ENCODE measurements around the gene ZNF423. TPM values are rescaled to one million over a fixed set of nuclear protein-coding genes. Genes with fewer than 3 reads are reported as not detected.

Gene ZNF423
- total RNA-seq, 6 experiments from 2014 or later = 0.43 to 1.2 (median 0.89) TPM

GRCh38 chr16:49717689-49718088 lies 138.2 kb downstream of the ZNF423 start:
- H3K27ac ChIP-seq = no peak overlapping the region
- H3K4me3 ChIP-seq = no peak overlapping the region
- H3K4me1 ChIP-seq = no peaks in the 10 kb centered on the region
- no peak for DNase-seq
- H3K36me3 ChIP-seq = no peaks in the 10 kb centered on the region
- no peak for ATAC-seq
- TF ChIP-seq, protein P1, sequence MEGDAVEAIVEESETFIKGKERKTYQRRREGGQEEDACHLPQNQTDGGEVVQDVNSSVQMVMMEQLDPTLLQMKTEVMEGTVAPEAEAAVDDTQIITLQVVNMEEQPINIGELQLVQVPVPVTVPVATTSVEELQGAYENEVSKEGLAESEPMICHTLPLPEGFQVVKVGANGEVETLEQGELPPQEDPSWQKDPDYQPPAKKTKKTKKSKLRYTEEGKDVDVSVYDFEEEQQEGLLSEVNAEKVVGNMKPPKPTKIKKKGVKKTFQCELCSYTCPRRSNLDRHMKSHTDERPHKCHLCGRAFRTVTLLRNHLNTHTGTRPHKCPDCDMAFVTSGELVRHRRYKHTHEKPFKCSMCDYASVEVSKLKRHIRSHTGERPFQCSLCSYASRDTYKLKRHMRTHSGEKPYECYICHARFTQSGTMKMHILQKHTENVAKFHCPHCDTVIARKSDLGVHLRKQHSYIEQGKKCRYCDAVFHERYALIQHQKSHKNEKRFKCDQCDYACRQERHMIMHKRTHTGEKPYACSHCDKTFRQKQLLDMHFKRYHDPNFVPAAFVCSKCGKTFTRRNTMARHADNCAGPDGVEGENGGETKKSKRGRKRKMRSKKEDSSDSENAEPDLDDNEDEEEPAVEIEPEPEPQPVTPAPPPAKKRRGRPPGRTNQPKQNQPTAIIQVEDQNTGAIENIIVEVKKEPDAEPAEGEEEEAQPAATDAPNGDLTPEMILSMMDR (IDR thresholded peaks at IDR 0.05) = no peak
- TF ChIP-seq POLR2A (IDR thresholded peaks at IDR 0.05) = no peak
- 53% methylated on average over 2 of the region's 4 CpGs for whole genome bisulfite sequencing (ENCODE audit: insufficient coverage, low coverage, low lambda C conversion rate, missing lambda C conversion rate)
- no peaks in the 10 kb centered on the region for H3K27me3 ChIP-seq
- H3K9me3 ChIP-seq = no peaks in the 10 kb centered on the region
- intact Hi-C loops (cut with DNase I) = no loop called here

- no peaks in the 10 kb centered on the region for H3K36me3 ChIP-seq
- TF ChIP-seq, protein P1 (IDR thresholded peaks at IDR 0.05) = no peak
- no peak for TF ChIP-seq POLR2A (IDR thresholded peaks at IDR 0.05)
- H3K4me1 ChIP-seq = no peaks in the 10 kb centered on the region
- H3K27ac ChIP-seq = no peak overlapping the region
- ATAC-seq = no peak
- intact Hi-C loops (cut with DNase I) = no loop called here
- no peak overlapping the region for H3K4me3 ChIP-seq
- WGBS (ENCODE audit: insufficient coverage, low coverage, low lambda C conversion rate, missing lambda C conversion rate) = 85% methylated on average over 9 of the region's 12 CpGs
- H3K9me3 ChIP-seq = no peaks in the 10 kb centered on the region
- DNase-seq = no peak
- no peaks in the 10 kb centered on the region for H3K27me3 ChIP-seq
These were observed 139.5 kb downstream of the ZNF423 start for GRCh38 chr16:49716339-49716934.

DNA sequence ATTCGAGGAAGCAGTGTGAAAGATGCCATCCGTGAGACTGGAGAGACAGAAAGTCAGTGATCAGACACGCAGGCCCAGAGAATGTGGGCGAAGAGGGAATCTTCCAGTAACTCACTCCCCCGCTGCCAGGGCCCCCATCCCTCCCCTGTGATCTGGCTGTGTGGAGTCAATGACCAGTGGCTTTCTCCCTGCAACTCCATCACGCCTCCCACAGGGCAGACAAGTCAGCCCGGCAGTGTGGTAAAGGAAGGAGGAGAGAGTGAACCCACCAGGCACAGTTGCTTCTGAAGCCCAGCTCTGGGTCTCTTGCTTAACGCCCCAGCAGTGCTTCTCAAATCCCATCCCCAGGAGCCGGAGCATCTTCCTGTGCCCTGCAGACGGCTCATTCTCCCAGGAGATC lies 142.1 kb downstream of the ZNF423 start:
- WGBS (ENCODE audit: insufficient coverage, low coverage, low lambda C conversion rate, missing lambda C conversion rate) = 89% methylated on average over 5 of the region's 10 CpGs
- Histone ChIP-seq H3K36me3 (no peaks in the 10 kb centered on the region), H3K27ac (no peak overlapping the region), H3K4me1 (no peaks in the 10 kb centered on the region), H3K4me3 (no peak overlapping the region), H3K9me3 (no peaks in the 10 kb centered on the region), H3K27me3 (no peaks in the 10 kb centered on the region)
- DNase-seq (no peak), ATAC-seq (no peak)
- TF ChIP-seq, protein P1 (IDR thresholded peaks at IDR 0.05) = no peak
- no peak for TF ChIP-seq POLR2A (IDR thresholded peaks at IDR 0.05)
- intact Hi-C loops (cut with DNase I) = no loop called here

GRCh38 chr16:49712542-49712941 lies 143.4 kb downstream of the ZNF423 start:
- TF ChIP-seq, protein P1 (IDR thresholded peaks at IDR 0.05) = no peak
- TF ChIP-seq POLR2A (IDR thresholded peaks at IDR 0.05) = no peak
- H3K9me3 ChIP-seq = no peaks in the 10 kb centered on the region
- 75% methylated on average over 11 of the region's 16 CpGs for WGBS (ENCODE audit: insufficient coverage, low coverage, low lambda C conversion rate, missing lambda C conversion rate)
- DNase-seq = no peak
- H3K27ac ChIP-seq = no peak overlapping the region
- H3K36me3 ChIP-seq = no peaks in the 10 kb centered on the region
- no peak overlapping the region for H3K4me3 ChIP-seq
- ATAC-seq = no peak
- no peaks in the 10 kb centered on the region for H3K27me3 ChIP-seq
- intact Hi-C loops (cut with DNase I) = no loop called here
- no peaks in the 10 kb centered on the region for H3K4me1 ChIP-seq

DNA sequence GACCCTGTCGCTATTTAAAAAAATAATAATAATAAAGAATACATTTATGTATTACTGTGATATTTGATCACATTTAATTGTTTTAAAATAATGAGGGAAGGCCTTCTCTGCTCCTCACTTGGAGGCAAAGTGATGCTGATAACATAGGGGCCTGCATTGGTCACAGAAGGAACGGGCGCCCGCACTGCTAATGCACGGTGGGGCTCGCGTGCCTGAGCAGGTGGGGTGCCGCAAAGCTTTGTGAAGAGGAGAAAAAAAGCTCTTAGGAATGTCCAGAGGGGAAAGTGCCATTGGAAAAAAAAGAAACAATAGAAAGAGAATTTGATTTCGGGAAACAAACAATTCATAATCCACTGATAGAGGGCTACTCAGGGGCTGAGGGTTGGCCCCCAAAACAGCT lies 143.8 kb downstream of the ZNF423 start:
- no peaks in the 10 kb centered on the region for H3K27me3 ChIP-seq
- TF ChIP-seq, protein P1 (IDR thresholded peaks at IDR 0.05) = no peak
- TF ChIP-seq POLR2A (IDR thresholded peaks at IDR 0.05) = no peak
- no peak overlapping the region for H3K27ac ChIP-seq
- no peak for DNase-seq
- WGBS (ENCODE audit: insufficient coverage, low coverage, low lambda C conversion rate, missing lambda C conversion rate) = 81% methylated on average over 9 of the region's 9 CpGs
- H3K9me3 ChIP-seq = no peaks in the 10 kb centered on the region
- no peaks in the 10 kb centered on the region for H3K36me3 ChIP-seq
- no peaks in the 10 kb centered on the region for H3K4me1 ChIP-seq
- H3K4me3 ChIP-seq = no peak overlapping the region
- no peak for ATAC-seq
- intact Hi-C loops (cut with DNase I) = no loop called here

Measured in right lobe of liver (tissue), 6 donors.